Measurements from ENCODE around the gene VENTX.

GRCh38 chr10:133272964-133273420 is 35.3 kb downstream of the VENTX start:
- TF ChIP-seq CTCF (optimal IDR thresholded peaks at IDR 0.05 in 1 of 3, IDR thresholded peaks at IDR 0.05 in 1 of 3, conservative IDR thresholded peaks at IDR 0.05 in 1 of 3; ENCODE audit: extremely low read depth in 1 of 3, insufficient read depth in 2 of 3, low read length in 3 of 3): no peak
- TF ChIP-seq EZH2 (IDR thresholded peaks at IDR 0.05; ENCODE audit: low read length): no peak
